ENCODE measurements around the gene CAMTA1.
"Not testable (repeated sequence)": the region's sequence is repeated elsewhere in the genome, so short reads cannot be mapped to it uniquely, and the experiment has no call there.

Gene CAMTA1

DNA sequence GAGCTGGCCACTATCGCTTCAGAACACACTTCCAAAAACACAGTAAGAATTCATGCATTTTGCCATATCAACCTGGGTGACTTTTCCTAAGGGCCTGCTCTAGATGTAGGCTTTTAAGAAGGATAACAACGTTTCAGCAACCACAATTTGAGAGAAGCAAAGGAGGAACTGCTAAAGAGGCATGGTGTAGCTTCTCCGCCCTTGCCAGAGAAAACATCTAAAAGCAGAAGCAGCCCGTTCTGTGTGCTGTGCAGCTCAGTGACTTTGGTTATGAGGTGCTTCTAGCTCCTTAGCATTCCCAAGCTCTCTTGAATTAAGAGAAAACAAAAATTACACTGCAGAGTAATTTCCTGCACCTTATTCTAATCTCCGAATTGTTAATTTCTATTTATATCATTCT, 1001.5 kb downstream of the CAMTA1 start:
- no peak for DNase-seq

DNA sequence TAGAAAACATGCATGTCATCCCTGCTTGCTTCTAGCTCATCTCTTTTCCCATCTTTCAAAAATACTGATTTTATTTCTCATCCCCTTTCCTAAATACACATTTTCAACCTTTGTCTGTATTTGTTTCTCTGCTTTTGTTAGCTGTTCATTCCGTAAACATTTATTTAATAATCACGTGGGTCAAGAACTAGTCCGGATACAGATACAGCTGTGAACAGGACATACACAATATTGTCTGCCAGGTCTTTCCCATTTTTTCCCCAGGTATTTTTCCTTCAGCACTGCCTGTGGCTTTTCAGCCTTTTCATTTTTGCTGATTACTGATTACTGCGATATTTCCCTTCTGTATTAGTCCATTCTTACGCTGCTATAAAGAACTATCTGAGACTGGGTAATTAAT, 1004.6 kb downstream of the CAMTA1 start:
- no peak for DNase-seq

DNA sequence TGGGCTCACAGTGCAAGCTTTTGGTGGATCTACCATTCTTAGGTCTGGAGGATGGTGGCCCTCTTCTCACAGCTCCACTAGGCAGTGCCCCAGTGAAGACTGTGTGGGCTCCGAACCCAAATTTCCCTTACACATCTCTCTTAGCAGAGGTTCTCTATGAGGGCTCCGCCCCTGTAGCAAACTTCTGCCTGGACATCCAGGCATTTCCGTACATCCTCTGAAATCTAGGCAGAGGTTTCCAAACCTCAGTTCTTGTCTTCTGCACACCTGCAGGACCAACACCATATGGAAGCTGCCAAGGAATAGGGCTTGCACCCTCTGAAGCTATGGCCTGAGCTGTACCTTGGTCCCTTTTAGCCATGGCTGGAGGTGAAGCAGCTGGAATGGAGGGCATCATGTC, 1005.8 kb downstream of the CAMTA1 start:
- DNase-seq, result not testable (repeated sequence)

DNA sequence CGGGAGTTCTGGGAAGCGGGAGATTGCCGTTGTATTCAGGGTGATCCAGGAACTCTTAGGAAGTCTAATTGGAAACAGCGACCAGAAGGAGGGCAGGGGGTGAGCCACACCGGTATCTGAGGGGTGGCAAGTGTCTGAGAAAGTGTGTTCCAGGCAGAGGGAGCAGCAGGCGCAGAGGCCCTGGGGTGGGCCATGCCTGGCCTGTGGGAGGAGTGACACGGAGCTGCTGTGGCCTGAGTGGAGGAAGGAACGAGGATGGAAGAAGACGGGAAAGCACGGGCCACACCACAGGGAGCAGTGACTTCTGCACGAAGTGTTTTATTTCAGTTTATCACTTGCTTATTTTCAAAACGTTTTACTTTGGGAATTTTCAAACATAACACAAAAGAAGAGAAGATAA, 1010.2 kb downstream of the CAMTA1 start:
- no peak for DNase-seq

DNA sequence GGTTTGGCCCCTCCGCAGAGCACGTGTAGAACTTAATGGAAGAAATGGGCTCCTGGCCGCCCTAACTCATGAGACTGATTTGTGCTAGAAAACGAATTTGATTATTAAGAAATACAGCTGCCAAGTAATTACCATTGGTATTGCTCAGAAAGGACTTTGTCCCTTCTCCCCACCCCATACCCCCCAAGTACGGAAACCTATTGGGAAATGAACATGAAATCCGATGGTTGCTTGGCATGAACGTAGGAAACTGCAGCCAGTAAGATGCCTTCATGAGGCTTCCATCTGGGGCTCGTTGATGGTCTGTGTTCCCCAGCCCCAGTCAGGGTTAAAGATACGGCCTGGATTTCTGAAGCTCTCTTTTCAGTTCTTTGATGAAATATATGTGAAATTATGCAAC, 1020.2 kb downstream of the CAMTA1 start:
- DNase-seq, result no peak

DNA sequence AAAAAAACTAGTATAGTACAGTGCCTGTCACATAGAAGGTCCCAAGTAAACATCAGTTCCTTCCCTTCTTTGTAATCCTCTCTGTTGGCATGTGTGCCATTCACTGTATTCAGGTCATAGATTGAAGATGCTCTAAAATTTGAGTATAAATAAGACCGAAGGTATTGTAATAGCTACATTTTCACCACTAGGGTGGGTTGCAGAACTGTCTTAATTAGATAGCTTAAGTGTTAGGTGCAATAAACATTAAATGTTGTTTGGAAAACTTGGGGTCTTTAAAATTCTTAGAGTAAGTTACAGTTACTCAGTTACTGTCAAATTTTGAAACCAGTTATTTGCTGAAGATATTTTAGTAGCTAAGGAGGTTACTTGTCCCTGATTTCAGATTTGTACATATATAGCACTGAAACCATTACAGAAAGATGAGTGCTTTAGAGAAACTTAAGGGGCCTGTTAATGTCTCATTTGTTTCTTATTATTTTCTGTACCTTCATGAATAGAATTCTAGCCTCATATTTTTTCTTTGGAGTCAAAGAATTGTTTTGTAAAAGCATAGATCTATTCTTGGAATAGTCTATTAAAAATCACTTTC, 1023.1 kb downstream of the CAMTA1 start:
- DNase-seq, result peak; percentile 13

DNA sequence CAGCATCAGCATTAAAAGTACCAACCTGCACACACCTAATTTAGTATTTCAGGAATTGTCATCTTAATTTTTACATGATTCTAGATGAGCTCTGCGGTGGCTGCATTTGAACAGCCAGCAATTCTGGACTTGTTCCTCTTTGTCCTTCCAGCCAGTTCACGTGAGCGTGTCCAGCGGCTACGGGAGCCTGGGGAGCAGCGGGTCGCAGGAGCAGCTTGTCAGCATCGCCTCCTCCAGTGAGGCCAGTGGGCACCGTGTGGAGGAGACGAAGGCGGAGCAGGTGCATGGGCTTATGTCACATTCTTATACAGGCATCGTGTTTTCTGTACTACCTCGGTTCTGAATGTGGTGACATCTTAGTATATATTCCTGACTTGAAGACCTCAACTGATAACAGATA, 1024.5 kb downstream of the CAMTA1 start:
- DNase-seq, result no peak

DNA sequence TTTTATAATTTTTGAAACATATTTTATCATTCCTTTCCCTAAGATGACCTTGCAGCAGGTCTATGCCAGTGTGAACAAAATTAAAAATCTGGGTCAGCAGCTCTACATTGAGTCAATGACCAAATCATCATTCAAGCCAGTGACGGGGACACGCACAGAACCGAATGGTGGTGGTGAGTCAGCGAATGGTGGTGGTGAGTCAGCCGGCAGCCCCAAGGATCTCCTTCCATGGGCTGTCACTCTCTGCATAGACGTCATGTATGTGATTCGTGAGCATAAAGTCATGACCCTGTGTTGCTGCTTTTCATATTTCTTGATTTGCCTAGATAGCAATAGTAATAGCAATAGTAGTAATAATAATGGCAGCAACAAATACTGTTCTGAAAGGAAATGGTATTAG, 1025.1 kb downstream of the CAMTA1 start:
- DNase-seq, result no peak

DNA sequence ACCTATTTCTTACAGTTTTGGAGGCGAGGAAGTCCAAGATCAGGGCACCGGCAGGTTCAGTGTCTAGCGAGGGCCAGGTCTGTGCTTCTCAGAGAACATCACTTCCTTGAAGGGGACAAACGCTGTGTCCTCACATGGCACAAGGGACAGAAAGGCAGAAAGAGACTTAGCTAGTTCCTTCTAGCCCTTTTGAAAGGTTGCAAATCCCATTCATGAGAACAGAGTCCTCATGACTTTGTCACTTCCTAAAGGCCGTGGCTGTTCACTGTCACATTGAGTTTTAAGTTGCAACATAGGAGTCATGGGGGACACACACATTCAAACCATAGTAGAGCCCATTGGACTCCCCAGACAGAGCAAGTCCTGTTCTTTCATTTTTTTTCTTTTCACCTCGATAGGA, 1026.2 kb downstream of the CAMTA1 start:
- no peak for DNase-seq

DNA sequence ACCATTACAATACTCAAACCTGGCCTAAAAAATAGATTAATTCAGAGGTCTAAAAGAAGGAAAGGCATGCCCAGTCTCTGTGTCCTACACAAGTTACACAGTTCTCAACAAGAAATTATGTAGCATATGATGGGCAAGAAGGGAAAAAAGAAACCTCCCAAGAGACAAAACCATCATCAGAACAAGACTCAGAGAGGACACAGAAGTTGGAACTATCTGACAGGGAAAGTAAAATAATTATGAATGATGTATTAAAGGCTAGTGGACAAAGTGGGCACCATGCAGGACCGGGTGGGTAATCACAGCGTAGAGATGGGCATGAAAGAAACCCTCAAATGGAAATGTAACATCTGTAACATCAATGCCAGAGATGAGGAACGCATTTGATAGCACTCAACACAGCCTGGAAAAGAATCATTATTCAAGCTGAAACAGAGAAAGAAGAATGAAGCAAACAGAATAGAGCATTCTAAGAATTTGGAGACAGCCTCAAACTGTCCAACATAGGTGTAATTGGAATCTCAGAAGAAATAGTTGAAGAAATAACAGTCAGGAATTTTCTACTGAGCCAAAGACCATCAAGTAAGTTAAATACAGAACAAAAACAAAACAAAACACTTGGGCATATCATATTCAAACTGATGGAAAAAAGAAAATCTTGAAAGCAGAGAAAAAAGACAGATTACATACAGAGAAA, 1028.6 kb downstream of the CAMTA1 start:
- DNase-seq, result no peak

All from NCI-H1436 (cell line).